ENCODE results near the gene SGCD. TPM values are rescaled to one million over a fixed set of nuclear protein-coding genes. Genes with fewer than 3 reads are reported as not detected.

SGCD gene
- total RNA-seq, 3 donors from 2014 or later, result 0.03 TPM; not detected in 2

GRCh38 chr5:156774273-156774672, 447.3 kb downstream of the SGCD start:
- Mint-ChIP-seq H3K36me3 (ENCODE audit: insufficient read depth) (no peaks in the 10 kb centered on the region), H3K4me1 (ENCODE audit: low read depth) (no peaks in the 10 kb centered on the region), H3K27me3 (ENCODE audit: low read depth) (peaks cover 6% of the 10 kb centered on the region), H3K4me3 (no peak overlapping the region), H3K9me3 (no peaks in the 10 kb centered on the region)
- no peak for DNase-seq
- no peak for ATAC-seq

- Mint-ChIP-seq H3K4me1 (ENCODE audit: low read depth) (no peaks in the 10 kb centered on the region), H3K9me3 (no peaks in the 10 kb centered on the region), H3K36me3 (ENCODE audit: insufficient read depth) (no peaks in the 10 kb centered on the region), H3K4me3 (no peak overlapping the region), H3K27me3 (ENCODE audit: low read depth) (peaks cover 8% of the 10 kb centered on the region)
- ATAC-seq, result no peak
- no peak for DNase-seq
Measured at GRCh38 chr5:156778139-156778706, 451.3 kb downstream of the SGCD start.

DNA sequence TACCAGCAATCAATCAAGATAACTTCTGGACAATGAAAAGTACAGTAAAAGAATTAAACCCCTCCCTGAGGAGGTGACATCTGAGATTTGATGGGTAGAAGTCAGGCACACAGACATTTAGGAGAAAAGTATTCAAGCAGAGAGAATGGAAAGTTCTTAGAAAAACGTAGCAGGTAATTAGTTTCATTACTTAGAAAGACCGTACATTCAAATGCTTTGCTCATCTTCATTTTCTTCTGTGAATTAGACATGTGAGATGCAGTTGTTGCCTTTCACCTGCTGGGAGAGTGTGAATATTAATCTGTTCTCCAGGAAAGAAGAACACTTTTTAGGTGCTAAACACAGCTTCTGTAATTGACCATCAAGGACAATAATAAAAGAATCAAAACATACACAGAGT, 451.8 kb downstream of the SGCD start:
- Mint-ChIP-seq H3K9me3 (no peaks in the 10 kb centered on the region), H3K4me1 (ENCODE audit: low read depth) (no peaks in the 10 kb centered on the region), H3K27me3 (ENCODE audit: low read depth) (peaks cover 8% of the 10 kb centered on the region), H3K36me3 (ENCODE audit: insufficient read depth) (no peaks in the 10 kb centered on the region), H3K4me3 (no peak overlapping the region)
- DNase-seq (no peak), ATAC-seq (no peak)

DNA sequence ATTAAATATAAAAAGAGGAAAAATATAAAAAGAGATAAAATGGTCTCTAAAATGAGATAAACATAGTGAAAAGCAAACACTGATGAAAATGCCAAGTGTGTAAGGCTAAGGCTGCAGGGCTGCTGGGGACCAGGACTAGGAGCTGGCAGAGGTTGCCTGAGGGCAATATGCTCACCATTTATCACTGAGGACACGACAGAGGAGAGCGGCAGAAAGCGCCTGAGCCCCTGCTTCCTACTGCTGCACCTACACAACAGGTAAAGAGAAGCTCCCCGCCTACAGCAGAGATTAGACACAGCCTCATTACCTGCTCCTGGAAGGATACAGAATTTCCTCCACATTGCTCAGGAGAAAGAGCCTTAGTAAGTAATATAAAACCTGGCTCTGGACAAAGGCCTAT, 452.5 kb downstream of the SGCD start:
- no peaks in the 10 kb centered on the region for H3K36me3 Mint-ChIP-seq (ENCODE audit: insufficient read depth)
- DNase-seq (no peak), ATAC-seq (no peak)
- no peaks in the 10 kb centered on the region for H3K4me1 Mint-ChIP-seq (ENCODE audit: low read depth)
- no peak overlapping the region for H3K4me3 Mint-ChIP-seq
- peaks cover 11% of the 10 kb centered on the region for H3K27me3 Mint-ChIP-seq (ENCODE audit: low read depth)
- peaks cover 4% of the 10 kb centered on the region for H3K9me3 Mint-ChIP-seq

GRCh38 chr5:156783092-156783491, 456.1 kb downstream of the SGCD start:
- Mint-ChIP-seq H3K4me3 (no peak overlapping the region), H3K4me1 (ENCODE audit: low read depth) (no peaks in the 10 kb centered on the region), H3K27me3 (ENCODE audit: low read depth) (peaks cover 11% of the 10 kb centered on the region), H3K36me3 (ENCODE audit: insufficient read depth) (no peaks in the 10 kb centered on the region), H3K9me3 (peaks cover 4% of the 10 kb centered on the region)
- DNase-seq (no peak), ATAC-seq (no peak)

DNA sequence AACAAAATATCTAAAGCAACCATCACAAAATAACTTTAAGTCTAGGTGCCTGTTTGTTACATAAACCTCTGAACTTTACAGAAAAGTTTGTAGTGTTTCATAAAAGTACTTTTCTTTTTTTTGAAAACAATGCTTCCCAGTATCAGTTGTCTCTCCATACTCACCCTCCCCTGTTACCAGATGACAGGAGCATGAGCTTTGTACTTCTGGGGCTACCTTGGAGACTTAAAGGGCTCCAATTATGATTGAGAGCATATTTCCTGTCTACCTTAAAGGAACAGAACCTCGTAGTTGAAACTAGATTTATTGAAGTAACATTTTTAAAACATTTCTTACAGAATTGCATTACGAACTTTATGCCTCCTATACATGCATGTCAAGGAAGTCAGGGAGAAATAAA, 467.7 kb downstream of the SGCD start:
- H3K4me1 Mint-ChIP-seq (ENCODE audit: low read depth), result no peaks in the 10 kb centered on the region
- ATAC-seq, result no peak

DNA sequence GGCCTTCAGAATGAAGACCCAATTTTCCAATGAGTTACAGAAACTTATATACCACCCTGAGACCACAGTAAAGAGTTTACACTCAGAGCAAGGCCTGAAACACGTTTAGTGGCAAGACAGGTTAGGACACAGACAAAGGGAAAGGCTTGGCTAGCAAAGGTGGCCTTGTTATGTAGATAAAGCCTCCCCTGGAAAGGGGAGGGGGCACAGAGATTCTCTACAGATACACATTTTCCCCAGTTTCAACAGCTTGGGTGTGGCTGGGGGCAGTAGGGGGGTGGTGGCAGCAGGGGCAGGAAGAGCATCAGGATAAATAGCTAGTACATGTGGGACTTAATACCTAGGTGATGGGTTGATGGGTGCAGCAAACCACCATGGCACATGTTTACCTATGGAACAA, 471.2 kb downstream of the SGCD start:
- no peak for DNase-seq
- H3K4me3 Mint-ChIP-seq, result no peak overlapping the region
- H3K4me1 Mint-ChIP-seq (ENCODE audit: low read depth), result no peaks in the 10 kb centered on the region
- no peaks in the 10 kb centered on the region for H3K9me3 Mint-ChIP-seq
- ATAC-seq, result no peak
- H3K27me3 Mint-ChIP-seq (ENCODE audit: low read depth), result peaks cover 19% of the 10 kb centered on the region
- no peaks in the 10 kb centered on the region for H3K36me3 Mint-ChIP-seq (ENCODE audit: insufficient read depth)

More for the DNA sequence above, 467.7 kb downstream of the SGCD start:
- Mint-ChIP-seq H3K27me3 (ENCODE audit: low read depth) (peaks cover 11% of the 10 kb centered on the region), H3K9me3 (no peaks in the 10 kb centered on the region), H3K36me3 (ENCODE audit: insufficient read depth) (no peaks in the 10 kb centered on the region), H3K4me3 (no peak overlapping the region)
- DNase-seq, result no peak

DNA sequence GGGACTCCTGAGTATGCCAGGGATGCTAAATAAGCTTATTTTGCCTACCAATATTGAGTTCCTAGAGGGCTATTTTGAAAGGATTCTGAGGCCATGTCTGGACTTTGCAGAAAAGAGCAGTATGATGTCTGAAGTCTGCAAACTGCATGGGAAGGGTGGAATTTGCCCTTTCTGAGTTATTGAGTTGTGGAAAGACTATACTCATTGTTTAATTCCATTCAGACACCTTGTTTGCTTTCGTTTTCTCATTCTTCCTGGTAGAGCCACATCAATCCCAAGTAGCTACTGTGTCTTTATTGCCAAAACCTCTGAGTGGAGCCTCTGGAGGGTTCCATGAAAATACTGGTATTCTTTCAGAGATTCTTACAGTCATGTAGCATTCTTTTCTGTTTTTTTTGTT, 472.2 kb downstream of the SGCD start:
- ATAC-seq (no peak), DNase-seq (no peak)
- Mint-ChIP-seq H3K36me3 (ENCODE audit: insufficient read depth) (no peaks in the 10 kb centered on the region), H3K9me3 (no peaks in the 10 kb centered on the region), H3K4me3 (no peak overlapping the region), H3K27me3 (ENCODE audit: low read depth) (peaks cover 19% of the 10 kb centered on the region), H3K4me1 (ENCODE audit: low read depth) (no peaks in the 10 kb centered on the region)

DNA sequence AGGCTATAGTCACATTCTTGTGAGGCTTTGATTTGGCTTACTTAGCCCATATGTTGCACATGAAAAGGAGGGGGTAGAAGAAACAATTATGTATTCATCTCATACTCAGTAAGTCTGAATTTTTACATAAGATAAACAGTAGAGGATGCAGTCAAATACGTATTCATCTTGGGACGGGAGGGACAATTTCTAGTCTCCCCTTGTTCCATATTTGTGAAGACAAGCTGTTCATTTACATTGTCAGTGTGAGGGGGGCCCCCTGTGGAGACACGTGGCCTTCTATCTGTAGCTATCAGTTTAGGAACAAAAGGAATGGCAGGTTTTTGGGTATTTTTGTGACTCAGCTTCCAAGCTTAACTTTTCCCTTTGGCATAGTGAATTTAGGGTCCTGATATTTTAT, 474.0 kb downstream of the SGCD start:
- Mint-ChIP-seq H3K36me3 (ENCODE audit: insufficient read depth) (no peaks in the 10 kb centered on the region), H3K27me3 (ENCODE audit: low read depth) (peaks cover 21% of the 10 kb centered on the region), H3K4me3 (no peak overlapping the region), H3K9me3 (no peaks in the 10 kb centered on the region), H3K4me1 (ENCODE audit: low read depth) (no peaks in the 10 kb centered on the region)
- DNase-seq (no peak), ATAC-seq (no peak)

- no peaks in the 10 kb centered on the region for H3K4me1 Mint-ChIP-seq (ENCODE audit: low read depth)
Measured at GRCh38 chr5:156802501-156802900, 475.5 kb downstream of the SGCD start.

GRCh38 chr5:156803404-156803803, 476.4 kb downstream of the SGCD start:
- Mint-ChIP-seq H3K36me3 (ENCODE audit: insufficient read depth) (no peaks in the 10 kb centered on the region), H3K27me3 (ENCODE audit: low read depth) (peaks cover 16% of the 10 kb centered on the region), H3K4me3 (no peak overlapping the region), H3K9me3 (peaks cover 4% of the 10 kb centered on the region), H3K4me1 (ENCODE audit: low read depth) (no peaks in the 10 kb centered on the region)
- ATAC-seq (no peak), DNase-seq (no peak)

More at GRCh38 chr5:156802501-156802900, 475.5 kb downstream of the SGCD start:
- ATAC-seq (no peak), DNase-seq (no peak)
- Mint-ChIP-seq H3K36me3 (ENCODE audit: insufficient read depth) (no peaks in the 10 kb centered on the region), H3K9me3 (peaks cover 4% of the 10 kb centered on the region), H3K4me3 (no peak overlapping the region), H3K27me3 (ENCODE audit: low read depth) (peaks cover 16% of the 10 kb centered on the region)

DNA sequence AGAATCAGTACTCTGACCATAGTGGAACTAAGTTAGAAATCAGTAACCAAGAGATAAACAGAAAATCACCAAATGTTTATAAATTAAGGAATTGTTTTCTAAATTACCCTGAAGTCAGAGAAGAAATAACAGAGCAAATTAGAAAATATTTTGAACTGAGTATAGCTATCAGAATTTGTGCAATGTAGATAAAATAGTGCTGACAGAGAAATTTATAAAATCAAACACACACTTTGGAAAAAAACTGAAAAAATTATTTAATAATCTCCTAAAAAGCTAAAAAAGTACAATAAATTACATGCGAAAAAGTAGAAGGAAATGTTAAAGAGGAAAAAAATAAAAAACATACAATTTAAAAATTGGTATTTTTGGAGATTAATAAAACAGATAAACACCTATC, 486.0 kb downstream of the SGCD start:
- DNase-seq, result no peak
- no peak for ATAC-seq
- Mint-ChIP-seq H3K9me3 (peaks cover 5% of the 10 kb centered on the region), H3K4me1 (ENCODE audit: low read depth) (no peaks in the 10 kb centered on the region), H3K27me3 (ENCODE audit: low read depth) (no peaks in the 10 kb centered on the region), H3K36me3 (ENCODE audit: insufficient read depth) (no peaks in the 10 kb centered on the region), H3K4me3 (no peak overlapping the region)

GRCh38 chr5:156815988-156816599, 489.1 kb downstream of the SGCD start:
- Mint-ChIP-seq H3K9me3 (no peaks in the 10 kb centered on the region), H3K27me3 (ENCODE audit: low read depth) (no peaks in the 10 kb centered on the region), H3K36me3 (ENCODE audit: insufficient read depth) (no peaks in the 10 kb centered on the region), H3K4me3 (no peak overlapping the region), H3K4me1 (ENCODE audit: low read depth) (no peaks in the 10 kb centered on the region)
- DNase-seq (no peak), ATAC-seq (peak; percentile 52 to 60)
